Measurements from ENCODE around the gene ABCD3. TPM values are rescaled to one million over a fixed set of nuclear protein-coding genes. Genes with fewer than 3 reads are reported as not detected.

ABCD3 gene
- total RNA-seq (2012; rRNA removed) (32.6 and 66.4 TPM in 2 replicates), polyA plus RNA-seq (2012; rRNA removed) (9.6 and 13.6 TPM in 2 replicates), Bru-seq, nascent RNA (percentile 91 among the genes with signal in this experiment), BruChase-seq, experiment 1, labeled RNA remaining after a 6-hour chase (percentile 91 among the genes with signal in this experiment), BruChase-seq, experiment 2, labeled RNA remaining after a 2-hour chase (percentile 94 among the genes with signal in this experiment)
- polyA plus RNA-seq (2012; cell fraction: cytosol; rRNA removed), result 1.4 and 2.1 TPM in 2 replicates
- polyA plus RNA-seq (2012; cell fraction: nucleus; rRNA removed; ENCODE audit: low replicate concordance), result 1.4 and 17.2 TPM in 2 replicates
- long read RNA-seq, transcript ABCD3-202 (23 exons, 3,538 nt), result major isoform, 73 of 91 reads
- long read RNA-seq, partial matches to known transcripts, result 9 of 91 reads
- long read RNA-seq, other reads (novel, unspliced or antisense), result 9 of 91 reads

- Histone ChIP-seq H3K4me3 (ENCODE audit: insufficient read depth, low read depth, low read length) (peak within 1 kb of the TSS; percentile 82), H3K4me1 (ENCODE audit: control insufficient read depth, insufficient read depth, low read length) (peaks cover 8% of the 10 kb centered on the region), H3K36me3 (ENCODE audit: control insufficient read depth, insufficient read depth, low read length) (no peaks in the 10 kb centered on the region), H3K4me2 (ENCODE audit: low read depth, low read length) (peak within 1 kb of the TSS; percentile 86), H3K79me1 (ENCODE audit: low read depth in 1 of 2, low read length in 2 of 2) (peaks cover 17 to 37% of the 10 kb centered on the region in 2 experiments), H2AFZ (replicated peaks; ENCODE audit: low read length, poor library complexity) (peak within 1 kb of the TSS; percentile 96), H2BK120ac (ENCODE audit: low read depth, low read length) (peak within 1 kb of the TSS; percentile 84), H2AK9ac (replicated peaks; ENCODE audit: low read depth, low read length, poor library complexity) (peak within 1 kb of the TSS; percentile 79), H3K27me3 (ENCODE audit: control insufficient read depth, insufficient read depth, low read length) (no peaks in the 10 kb centered on the region), H3K4ac (ENCODE audit: low read depth, low read length) (peak within 1 kb of the TSS; percentile 85), H3K18ac (ENCODE audit: low read depth, low read length) (peak within 1 kb of the TSS; percentile 84), H2AK5ac (ENCODE audit: low read depth, low read length) (peak within 1 kb of the TSS; percentile 21; the same call in 1 of the 2 replicates), H3K9ac (ENCODE audit: low read depth, low read length) (peak within 1 kb of the TSS; percentile 84), H3K56ac (ENCODE audit: extremely low read depth, insufficient read depth, low read length) (peak within 1 kb of the TSS; percentile 97), H2BK15ac (ENCODE audit: low read depth, low read length) (peak within 1 kb of the TSS; percentile 45; the same call in 2 of the 3 replicates), H3K27ac (ENCODE audit: insufficient read depth, low read length) (peak within 1 kb of the TSS; percentile 88), H3K23ac (ENCODE audit: low read depth, low read length) (peak within 1 kb of the TSS; percentile 90), H4K20me1 (ENCODE audit: insufficient read depth, low read length) (peaks cover 30% of the 10 kb centered on the region; the same call in 1 of the 2 replicates), H2BK5ac (ENCODE audit: low read depth, low read length, poor library complexity, severe bottlenecking) (peak within 1 kb of the TSS; percentile 89), H3K9me3 (ENCODE audit: control insufficient read depth, insufficient read depth, low read length) (no peaks in the 10 kb centered on the region), H3K14ac (replicated peaks; ENCODE audit: low read depth, low read length) (peak within 1 kb of the TSS; percentile 95), H2BK20ac (ENCODE audit: low read depth, low read length) (peak within 1 kb of the TSS; percentile 79), H4K8ac (ENCODE audit: low read depth in 2 of 2, low read length in 2 of 2) (peak within 1 kb of the TSS; percentile 47 to 55; a peak in 3 of 4 replicates), H3K9me1 (ENCODE audit: insufficient read depth, low read length) (peaks cover 7% of the 10 kb centered on the region; the same call in 1 of the 2 replicates), H4K91ac (ENCODE audit: insufficient read depth, low read depth, low read length) (peak within 1 kb of the TSS; percentile 77), H4K5ac (ENCODE audit: low read depth, low read length) (peak within 1 kb of the TSS; percentile 55)
- POLR2A ChIA-PET (ENCODE audit: unreplicated experiment), result no interaction called here
- CTCF ChIA-PET, result interaction anchor here (1.1 to 1.2 kb wide), 2 partner anchors 14 to 244 kb away, joined by 3 read pairs; no protein-coding TSS in a partner anchor
- DNase-seq (peak; percentile 97), ATAC-seq (ENCODE audit: low read depth) (peak; percentile 92)
- intact Hi-C loops (cut with micrococcal nuclease) (no loop called here), in situ Hi-C loops (cut with MboI; ENCODE audit: low sequenced_read_pairs) (no loop called here), dilution Hi-C loops (cut with HindIII; ENCODE audit: low sequenced_read_pairs, unreplicated experiment) (no loop called here)
- WGBS, 2 experiments (ENCODE audit: extremely low coverage in 2 of 2, insufficient read length in 1 of 2), result 4% methylated on average over 16 of the region's 84 CpGs; no CpG with 5 or more reads in 1 of the 2 experiments
- BruUV-seq (replicated peaks), result no TSS peak
- no peak for TF ChIP-seq MAFK (IDR thresholded peaks at IDR 0.05; ENCODE audit: low read depth, low read length)
- TF ChIP-seq POLR2A (IDR thresholded peaks at IDR 0.05; ENCODE audit: low read depth, low read length), result peak; percentile 52
- no peak for TF ChIP-seq FOS (IDR thresholded peaks at IDR 0.05; ENCODE audit: low read depth, low read length)
- TF ChIP-seq USF2 (IDR thresholded peaks at IDR 0.05; ENCODE audit: low read depth, low read length), result no peak
- no peak for TF ChIP-seq MXI1 (IDR thresholded peaks at IDR 0.05; ENCODE audit: borderline replicate concordance, low read depth, low read length)
- TF ChIP-seq SMC3 (IDR thresholded peaks at IDR 0.05; ENCODE audit: low read depth, low read length), result no peak
- 0 out of 2 replicates have a peak, but pooled peaks have one; percentile 37 for TF ChIP-seq BHLHE40 (IDR thresholded peaks at IDR 0.05; ENCODE audit: low read depth, low read length)
- no peak for TF ChIP-seq RCOR1 (IDR thresholded peaks at IDR 0.05; ENCODE audit: insufficient replicate concordance, low read length)
- TF ChIP-seq CHD1 (IDR thresholded peaks at IDR 0.05; ENCODE audit: low read depth, low read length), result no peak
- TF ChIP-seq MAZ (IDR thresholded peaks at IDR 0.05; ENCODE audit: borderline replicate concordance, low read depth, low read length), result peak; percentile 53; the same call in 1 of the 2 replicates
- TF ChIP-seq CTCF (conservative IDR thresholded peaks at IDR 0.05; ENCODE audit: low read depth, low read length), result no peak
- TF ChIP-seq ELK1 (IDR thresholded peaks at IDR 0.05; ENCODE audit: borderline replicate concordance, low read depth, low read length), result no peak
Measured at GRCh38 chr1:94417978-94418663, at the start of gene ABCD3. TSS of gene ABCD3 (plus strand) at chr1:94418389. CDS start at chr1:94418479, 90 bp downstream.
